IMR-90 (cell line): Measurements from ENCODE around the gene ACOT7.

Experiments used
- BHLHE40 ChIP-seq: fragments of 150-350 bp; IDR thresholded peaks from 2 replicates; pipeline ENCODE4 v1.6.1; 2016; ENCODE audit warnings: mild to moderate bottlenecking, low read depth, low read length
- CEBPB ChIP-seq: IDR thresholded peaks from 2 replicates; pipeline ENCODE4 v1.6.1; 2012; ENCODE audit warnings: low read depth, low read length, improper control_type of control experiment
- CHD1 ChIP-seq: IDR thresholded peaks from 2 replicates; pipeline ENCODE4 v1.6.1; 2012; ENCODE audit warnings: low read depth, low read length, improper control_type of control experiment
- CTCF ChIP-seq: conservative IDR thresholded peaks from 2 replicates; pipeline ENCODE4 v1.5.1; 2012; ENCODE audit warnings: mild to moderate bottlenecking, low read depth, low read length, improper control_type of control experiment
- MAZ ChIP-seq: IDR thresholded peaks from 2 replicates; pipeline ENCODE4 v1.6.1; 2012; ENCODE audit warnings: low read depth, mild to moderate bottlenecking, low read length, improper control_type of control experiment, moderate library complexity, borderline replicate concordance
- POLR2A ChIP-seq: IDR thresholded peaks from 2 replicates; pipeline ENCODE4 v1.6.1; 2012; ENCODE audit warnings: mild to moderate bottlenecking, low read depth, low read length
- RAD21 ChIP-seq: IDR thresholded peaks from 2 replicates; pipeline ENCODE4 v1.6.1; 2012; ENCODE audit warnings: low read length, improper control_type of control experiment
- RFX5 ChIP-seq: IDR thresholded peaks from 2 replicates; pipeline ENCODE4 v1.8.0; 2012; ENCODE audit warnings: low read depth, mild to moderate bottlenecking, low read length, moderate library complexity
- SMC3 ChIP-seq: fragments of 150-350 bp; IDR thresholded peaks from 2 replicates; pipeline ENCODE4 v1.6.1; 2016; ENCODE audit warnings: low read depth, mild to moderate bottlenecking, antibody characterized with exemption, low read length, moderate library complexity
- TF ChIP-seq, protein P1 (sequence below): fragments of 150-350 bp; IDR thresholded peaks from 2 replicates; pipeline ENCODE4 v1.6.1; 2017; ENCODE audit warnings: mild to moderate bottlenecking, antibody characterized with exemption, low read length, low read depth

DNA sequence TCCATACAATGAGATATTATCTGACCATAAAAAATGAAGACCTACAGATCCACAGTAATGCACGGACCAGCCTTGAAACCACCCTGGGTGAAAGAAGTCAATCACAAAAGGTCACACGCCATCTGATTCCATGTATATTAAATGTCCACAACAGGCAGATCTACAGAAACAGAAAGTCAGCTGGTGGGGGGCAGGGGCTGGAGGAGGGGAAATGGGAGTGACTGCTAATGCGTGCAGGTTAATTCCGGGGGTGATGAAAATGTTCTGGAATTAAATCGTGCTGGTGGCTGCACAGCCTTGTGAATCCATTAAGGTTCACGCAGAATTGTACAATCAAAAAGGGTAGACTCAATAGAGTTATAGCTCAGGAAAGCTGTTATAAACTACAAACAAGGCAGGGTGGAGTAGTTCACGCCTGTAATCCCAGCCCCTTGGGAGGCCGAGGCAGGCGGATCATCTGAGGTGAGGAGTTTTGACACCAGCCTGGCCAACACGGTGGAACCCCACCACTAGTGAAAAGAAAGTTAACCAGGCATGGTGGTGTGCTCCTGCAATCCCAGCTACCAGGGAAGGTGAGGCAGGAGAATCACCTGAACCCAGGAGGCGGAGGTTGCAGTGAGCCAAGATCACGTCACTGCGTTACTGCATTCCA lies 32.3 kb downstream of the ACOT7 start:
- TF ChIP-seq BHLHE40 (no peak), CTCF (no peak), RFX5 (no peak), MAZ (no peak), POLR2A (no peak), RAD21 (no peak), SMC3 (no peak), CHD1 (no peak), CEBPB (no peak)
- TF ChIP-seq, protein P1, sequence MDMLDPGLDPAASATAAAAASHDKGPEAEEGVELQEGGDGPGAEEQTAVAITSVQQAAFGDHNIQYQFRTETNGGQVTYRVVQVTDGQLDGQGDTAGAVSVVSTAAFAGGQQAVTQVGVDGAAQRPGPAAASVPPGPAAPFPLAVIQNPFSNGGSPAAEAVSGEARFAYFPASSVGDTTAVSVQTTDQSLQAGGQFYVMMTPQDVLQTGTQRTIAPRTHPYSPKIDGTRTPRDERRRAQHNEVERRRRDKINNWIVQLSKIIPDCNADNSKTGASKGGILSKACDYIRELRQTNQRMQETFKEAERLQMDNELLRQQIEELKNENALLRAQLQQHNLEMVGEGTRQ: no peak
